H1 (cell line): Measurements from ENCODE around the gene VSTM2B. TPM values are rescaled to one million over a fixed set of nuclear protein-coding genes. Genes with fewer than 3 reads are reported as not detected.

ENCODE experiments used
- CTCF ChIA-PET: fragments of 300-600 bp; sonication (Branson Sonifier 250); formaldehyde crosslinking; loops from one replicate; lab custom pipeline; 2021; ENCODE audit not compliant: partially characterized antibody; lab: Charles Lee
- POLR2A ChIA-PET: fragments of 300-600 bp; sonication (Branson Sonifier 250); formaldehyde crosslinking; loops from one replicate; lab custom pipeline; 2021; ENCODE audit warnings: inconsistent platforms; ENCODE audit not compliant: partially characterized antibody; lab: Charles Lee
- DNase-seq, 2 experiments: peaks; one replicate each; pipeline versions ENCODE4 v3.0.0 to v3.0.0-alpha.2; 2010 to 2022; ENCODE audit warnings: low spot score in 2 of 2, low read depth in 1 of 2, mixed read lengths in 1 of 2
- FAIRE-seq: peaks from 2 replicates; lab custom pipeline; 2011; peaks lifted over from hg19 to GRCh38; lab: Jason Lieb, UNC
- H2AFZ ChIP-seq: 2 replicates; pipeline ENCODE4 v1.8.1; 2012; ENCODE audit warnings: low read length, inconsistent platforms
- H2AK5ac ChIP-seq: 2 replicates; pipeline ENCODE4 v1.6.1; 2013; ENCODE audit warnings: low read depth, low read length
- H2BK120ac ChIP-seq: replicated peaks from 2 replicates; pipeline ENCODE3; 2013; ENCODE audit warnings: low read depth, low read length, inconsistent platforms
- H2BK12ac ChIP-seq: 2 replicates; pipeline ENCODE4 v1.6.1; 2013; ENCODE audit warnings: low read depth, low read length
- H2BK15ac ChIP-seq: 2 replicates; pipeline ENCODE4 v1.6.1; 2013; ENCODE audit warnings: low read length
- H2BK20ac ChIP-seq: 2 replicates; pipeline ENCODE4 v1.6.1; 2013; ENCODE audit warnings: low read length
- H2BK5ac ChIP-seq: 2 replicates; pipeline ENCODE4 v1.6.1; 2013; ENCODE audit warnings: low read depth, low read length
- H3K14ac ChIP-seq: 2 replicates; pipeline ENCODE4 v1.6.1; 2013; ENCODE audit warnings: inconsistent platforms; ENCODE audit not compliant: insufficient read length
- H3K18ac ChIP-seq: 2 replicates; pipeline ENCODE4 v1.6.1; 2013; ENCODE audit warnings: low read length; ENCODE audit errors: extremely low read depth
- H3K23ac ChIP-seq: 2 replicates; pipeline ENCODE4 v1.6.1; 2013; ENCODE audit warnings: inconsistent platforms; ENCODE audit not compliant: insufficient read length
- H3K23me2 ChIP-seq: 2 replicates; pipeline ENCODE4 v1.6.1; 2013; ENCODE audit warnings: low read depth, low read length
- H3K27ac ChIP-seq: 2 replicates; pipeline ENCODE4 v1.6.1; 2011; ENCODE audit warnings: low read depth, low read length, inconsistent platforms
- H3K27me3 ChIP-seq, 4 experiments: replicated peaks in 1 of 4; 1 replicate in 1 of 4; 2 replicates in 3 of 4; pipeline versions ENCODE4 v1.6.1 to v1.8.1; 2011 to 2013; ENCODE audit warnings: low read length in 3 of 4, mild to moderate bottlenecking in 3 of 4, inconsistent platforms in 2 of 4, mixed read lengths in 2 of 4, moderate library complexity in 1 of 4; ENCODE audit not compliant: control insufficient read depth in 3 of 4, insufficient read depth in 3 of 4; ENCODE audit errors: extremely low read depth in 1 of 4
- H3K36me3 ChIP-seq, 4 experiments: 2 replicates each; pipeline versions ENCODE4 v1.6.1 to v1.8.1; 2011 to 2013; ENCODE audit warnings: mild to moderate bottlenecking in 4 of 4, low read length in 3 of 4, moderate library complexity in 2 of 4, control low read depth in 1 of 4, inconsistent platforms in 1 of 4; ENCODE audit not compliant: insufficient read depth in 4 of 4, control insufficient read depth in 2 of 4
- H3K4ac ChIP-seq: replicated peaks from 2 replicates; pipeline ENCODE3; 2013; ENCODE audit warnings: low read length, low read depth, mixed read lengths, inconsistent platforms; ENCODE audit not compliant: insufficient read length
- H3K4me1 ChIP-seq, 4 experiments: replicated peaks in 1 of 4; 1 replicate in 1 of 4; 2 replicates in 3 of 4; pipeline versions ENCODE4 v1.6.1 to v1.8.1; 2011 to 2013; ENCODE audit warnings: low read length in 3 of 4, inconsistent platforms in 2 of 4, mixed read lengths in 1 of 4; ENCODE audit not compliant: insufficient read depth in 4 of 4, control insufficient read depth in 3 of 4
- H3K4me2 ChIP-seq, 2 experiments: 2 replicates each; pipeline versions ENCODE4 v1.6.1 to v1.8.1; 2011 to 2013; ENCODE audit warnings: low read depth in 2 of 2, low read length in 2 of 2, control low read depth in 1 of 2, inconsistent platforms in 1 of 2, mild to moderate bottlenecking in 1 of 2; ENCODE audit not compliant: insufficient read depth in 1 of 2
- H3K4me3 ChIP-seq, 4 experiments: fragments of 200-600, 300-600 bp in 1 of 4; sonication (generic), shearing (Covaris generic), sonication (Bioruptor Twin) in 1 of 4; 2 replicates each; pipeline versions ENCODE4 v1.5.1 to v1.8.1; 2011 to 2016; ENCODE audit warnings: low read length in 4 of 4, low read depth in 3 of 4, control low read depth in 2 of 4, inconsistent platforms in 2 of 4, mild to moderate bottlenecking in 2 of 4, mixed read lengths in 1 of 4, moderate library complexity in 1 of 4; ENCODE audit not compliant: insufficient read depth in 2 of 4; ENCODE audit errors: extremely low read depth in 1 of 4
- H3K56ac ChIP-seq: replicated peaks from 2 replicates; pipeline ENCODE3; 2013; ENCODE audit warnings: low read depth, mild to moderate bottlenecking, mixed read lengths, low read length, inconsistent platforms; ENCODE audit not compliant: insufficient read length
- H3K79me1 ChIP-seq: 2 replicates; pipeline ENCODE4 v1.6.1; 2013; ENCODE audit warnings: low read depth, low read length, control low read depth
- H3K79me2 ChIP-seq, 2 experiments: 2 replicates each; pipeline versions ENCODE4 v1.6.1 to v1.8.1; 2012 to 2013; ENCODE audit warnings: low read length in 2 of 2, mild to moderate bottlenecking in 2 of 2, inconsistent platforms in 1 of 2; ENCODE audit not compliant: insufficient read depth in 2 of 2, control insufficient read depth in 1 of 2
- H3K9ac ChIP-seq, 4 experiments: replicated peaks in 1 of 4; 1 replicate in 1 of 4; 2 replicates in 3 of 4; pipeline versions ENCODE4 v1.6.1 to v1.8.1; 2011 to 2013; ENCODE audit warnings: low read depth in 3 of 4, low read length in 3 of 4, control low read depth in 2 of 4, mild to moderate bottlenecking in 2 of 4, moderate library complexity in 2 of 4, inconsistent platforms in 1 of 4; ENCODE audit errors: extremely low read depth in 1 of 4
- H3K9me3 ChIP-seq, 2 experiments: 2 replicates each; pipeline versions ENCODE4 v1.6.1 to v1.8.1; 2012 to 2013; ENCODE audit warnings: mild to moderate bottlenecking in 2 of 2, moderate library complexity in 2 of 2, control low read depth in 1 of 2, inconsistent platforms in 1 of 2, low read depth in 1 of 2, low read length in 1 of 2, mixed read lengths in 1 of 2; ENCODE audit not compliant: insufficient read depth in 2 of 2
- H4K20me1 ChIP-seq, 2 experiments: replicated peaks in 1 of 2; 2 replicates each; pipeline versions ENCODE3 to v1.8.1; 2011 to 2013; ENCODE audit warnings: inconsistent platforms in 2 of 2, low read length in 2 of 2, mild to moderate bottlenecking in 1 of 2; ENCODE audit not compliant: insufficient read depth in 2 of 2, control insufficient read depth in 1 of 2
- H4K5ac ChIP-seq: 2 replicates; pipeline ENCODE4 v1.6.1; 2013; ENCODE audit warnings: low read length, low read depth, mixed read lengths, inconsistent platforms; ENCODE audit not compliant: insufficient read length
- H4K8ac ChIP-seq: 2 replicates; pipeline ENCODE4 v1.8.0; 2013; ENCODE audit warnings: mild to moderate bottlenecking, moderate library complexity, low read length, inconsistent platforms; ENCODE audit not compliant: insufficient read depth; ENCODE audit errors: extremely low read depth
- H4K91ac ChIP-seq: replicated peaks from 2 replicates; pipeline ENCODE3; 2013; ENCODE audit warnings: low read length, mixed read lengths, inconsistent platforms; ENCODE audit not compliant: insufficient read length
- BACH1 ChIP-seq: IDR thresholded peaks from 2 replicates; pipeline ENCODE4 v1.6.1; 2012; ENCODE audit warnings: low read length, improper control_type of control experiment
- POLR2AphosphoS5 ChIP-seq: IDR thresholded peaks from 2 replicates; pipeline ENCODE4 v1.6.1; 2011; ENCODE audit warnings: low read depth, low read length
- RFX5 ChIP-seq: IDR thresholded peaks from 2 replicates; pipeline ENCODE4 v1.6.1; 2011; ENCODE audit warnings: low read depth, low read length, improper control_type of control experiment, borderline replicate concordance
- RNF2 ChIP-seq: fragments of 200-900, 300-1000 bp; sonication (generic); IDR thresholded peaks from 2 replicates; pipeline ENCODE4 v1.7.1; 2016; ENCODE audit warnings: borderline replicate concordance, low read depth, mild to moderate bottlenecking, antibody characterized with exemption, low read length; ENCODE audit not compliant: poor library complexity, severe bottlenecking; ENCODE audit errors: missing control alignments
- SP4 ChIP-seq: IDR thresholded peaks from 2 replicates; pipeline ENCODE4 v1.6.1; 2012; ENCODE audit warnings: low read length, inconsistent platforms
- WGBS, 2 experiments: shearing (Covaris generic) in 1 of 2; methylation state at CpG; one replicate each; pipeline versions ENCODE4 v1.1.6 to v1.1.7; 2013 to 2015; ENCODE audit warnings: low lambda C conversion rate in 2 of 2, mixed read lengths in 2 of 2, inconsistent platforms in 1 of 2, low coverage in 1 of 2, missing lambda C conversion rate in 1 of 2; ENCODE audit not compliant: insufficient replicate concordance in 2 of 2, insufficient coverage in 1 of 2, insufficient read length in 1 of 2; ENCODE audit errors: extremely low coverage in 1 of 2, missing lambda C conversion rate in 1 of 2; 5-methylcytosine and 5-hydroxymethylcytosine counted together
- polyA plus RNA-seq, 7 experiments: library from polyadenylated mRNA; depleted of rRNA in 3 of 7; stranded (reverse) in 5 of 7; unstranded in 2 of 7; fragments of >200 nt in 5 of 7; fragments of 200-250 nt in 2 of 7; gene quantifications; 1 replicate in 5 of 7; 2 replicates in 1 of 7; 4 replicates in 1 of 7; pipeline versions ENCODE4 v1.2.1 to v1.2.3, GENCODE V29; 2011 to 2013; ENCODE audit warnings: missing spikeins in 2 of 7, mixed read lengths in 2 of 7
- total RNA-seq: library from RNA; stranded (reverse); fragmentation: NEBNext Ultra II Directional; extraction: Animal tissue kit (Norgen Biotek cat#: 25700); gene quantifications from 2 replicates; pipeline ENCODE4 v1.2.1, GENCODE V29; 2021

VSTM2B gene
- total and polyA plus RNA-seq, 2 of the 8 experiments (the other 6 are each of a cell fraction or from before 2014, with no cell fraction given) = 0.82 to 1.5 TPM

DNA sequence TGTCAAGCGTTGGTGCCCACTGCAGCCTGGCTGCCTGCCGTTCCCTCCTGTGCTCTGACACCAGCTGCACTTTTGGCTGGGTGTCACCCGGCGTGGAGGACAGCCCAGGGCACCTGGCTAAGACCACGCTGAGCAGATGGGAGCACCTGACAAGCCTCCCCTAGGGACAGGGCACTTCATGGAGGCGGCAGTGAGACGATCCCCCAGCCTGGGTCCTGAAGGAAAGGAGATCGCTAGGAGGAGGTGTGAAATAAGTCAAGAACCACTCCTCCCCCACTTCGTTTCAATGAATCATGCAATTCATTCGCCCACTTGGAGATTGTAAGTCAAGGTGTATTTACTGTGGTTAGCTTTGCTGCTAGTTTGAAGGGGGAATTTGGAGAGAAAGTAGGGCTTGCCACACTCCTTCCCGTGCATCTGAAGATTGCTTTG, 38.8 kb downstream of the VSTM2B start:
- H3K27ac ChIP-seq = no peak overlapping the region
- H4K8ac ChIP-seq = no peak overlapping the region; the same call in 1 of the 2 replicates
- TF ChIP-seq POLR2AphosphoS5 (no peak), RNF2 (no peak), RFX5 (no peak), SP4 (no peak), BACH1 (no peak)
- no peak overlapping the region for H3K4ac ChIP-seq
- peaks cover 2 to 12% of the 10 kb centered on the region in 2 experiments; a peak in 2 of 4 replicates for H3K9me3 ChIP-seq
- 88% methylated on average over 11 of the region's 11 CpGs; no CpG with 5 or more reads in 1 of the 2 experiments for WGBS, 2 experiments
- peaks cover 0 to 4% of the 10 kb centered on the region in 2 experiments for H4K20me1 ChIP-seq
- H4K5ac ChIP-seq = no peak overlapping the region
- peaks cover 0 to 10% (median 0%) of the 10 kb centered on the region in 4 experiments; a peak in 3 of 7 replicates for H3K4me1 ChIP-seq
- no peak overlapping the region for H3K14ac ChIP-seq
- no peak overlapping the region for H3K4me3 ChIP-seq
- H3K18ac ChIP-seq = no peak overlapping the region
- no peaks in the 10 kb centered on the region; a peak in 1 of 7 replicates for H3K27me3 ChIP-seq
- no peak overlapping the region for H2BK12ac ChIP-seq
- no peaks in the 10 kb centered on the region for H3K23me2 ChIP-seq
- no peak overlapping the region for H2BK5ac ChIP-seq
- H4K91ac ChIP-seq = no peak overlapping the region
- H3K23ac ChIP-seq = no peak overlapping the region
- no peak overlapping the region for H2BK120ac ChIP-seq
- no peak overlapping the region for H2BK20ac ChIP-seq
- H2AK5ac ChIP-seq = no peak overlapping the region
- no peaks in the 10 kb centered on the region for H3K36me3 ChIP-seq
- H3K79me2 ChIP-seq = no peaks in the 10 kb centered on the region
- no peak for DNase-seq
- no peak for FAIRE-seq
- no peak overlapping the region for H2BK15ac ChIP-seq
- no peak overlapping the region for H3K4me2 ChIP-seq
- H3K56ac ChIP-seq = no peak overlapping the region
- no peak overlapping the region for H2AFZ ChIP-seq
- H3K9ac ChIP-seq = no peak overlapping the region
- ChIA-PET CTCF (interaction anchor here (1.3 kb wide), 1 partner anchor 11 kb away, joined by 5 read pairs; no protein-coding TSS in a partner anchor), POLR2A (no interaction called here)
- no peaks in the 10 kb centered on the region for H3K79me1 ChIP-seq
